NCI-H187 (cell line): ENCODE data around the gene ECM1.
A peak's percentile ranks its signal among the peaks of the same experiment; 100 is the strongest.

Source experiments
- DNase-seq, 2 experiments: peaks; one replicate each; lab custom pipeline; 2025; lab: John Stamatoyannopoulos, UW

Gene ECM1

DNA sequence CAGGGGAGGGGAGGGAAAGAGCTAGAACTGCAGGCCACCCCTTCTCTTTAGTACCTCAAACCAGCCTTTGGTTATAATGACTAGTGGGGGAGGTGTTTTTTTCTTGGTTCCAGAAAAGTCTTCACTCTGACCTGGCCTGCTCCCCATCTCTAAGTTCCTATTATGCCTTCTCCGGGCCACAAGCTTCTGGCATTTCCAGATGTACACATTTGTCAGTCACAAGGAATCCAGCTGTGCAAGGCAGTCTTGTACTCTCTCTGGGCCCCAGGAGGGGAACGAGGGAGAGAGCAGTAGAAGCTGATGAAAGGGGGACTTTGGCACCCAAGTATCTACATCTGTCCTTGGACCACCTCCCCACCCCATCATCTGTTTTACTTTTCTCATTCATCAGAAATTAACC lies 4.9 kb downstream of the ECM1 start:
- no peak for DNase-seq

DNA sequence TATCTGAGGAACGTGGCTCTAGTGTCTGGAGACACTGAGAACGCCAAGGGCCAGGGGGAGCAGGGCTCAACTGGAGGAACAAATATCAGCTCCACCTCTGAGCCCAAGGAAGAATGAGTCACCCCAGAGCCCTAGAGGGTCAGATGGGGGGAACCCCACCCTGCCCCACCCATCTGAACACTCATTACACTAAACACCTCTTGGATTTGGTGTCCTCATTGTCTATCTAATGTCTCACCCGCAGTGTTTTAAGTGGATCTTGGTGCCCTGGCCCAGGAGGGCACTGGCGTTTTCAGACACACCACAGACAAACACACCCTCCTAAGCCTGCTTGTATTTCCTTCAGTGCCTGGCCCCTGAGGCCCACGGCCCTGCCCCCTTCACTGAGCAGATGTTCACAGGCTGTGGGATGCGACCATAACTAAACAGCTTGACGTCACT lies 5.5 kb downstream of the ECM1 start:
- no peak for DNase-seq

DNA sequence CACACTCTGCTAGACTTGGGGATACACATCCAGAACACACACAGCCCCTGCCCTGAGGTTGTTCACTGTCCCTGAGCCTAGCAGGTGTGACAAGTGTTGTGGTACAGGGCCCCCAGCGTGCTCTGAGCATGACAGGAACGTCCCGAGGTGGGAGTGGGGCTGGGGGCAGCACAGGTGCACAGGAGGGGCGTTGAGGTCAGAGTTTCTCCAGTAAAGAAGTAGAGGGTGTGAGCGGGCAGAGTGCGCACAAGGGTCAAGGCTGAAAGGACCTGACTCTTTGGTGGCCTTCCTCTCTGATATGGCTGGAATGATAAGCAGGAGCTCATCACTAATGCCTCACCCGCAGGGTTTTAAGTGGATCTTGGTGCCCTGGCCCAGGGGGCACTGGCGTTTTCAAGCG lies 6.4 kb downstream of the ECM1 start:
- DNase-seq, result no peak

DNA sequence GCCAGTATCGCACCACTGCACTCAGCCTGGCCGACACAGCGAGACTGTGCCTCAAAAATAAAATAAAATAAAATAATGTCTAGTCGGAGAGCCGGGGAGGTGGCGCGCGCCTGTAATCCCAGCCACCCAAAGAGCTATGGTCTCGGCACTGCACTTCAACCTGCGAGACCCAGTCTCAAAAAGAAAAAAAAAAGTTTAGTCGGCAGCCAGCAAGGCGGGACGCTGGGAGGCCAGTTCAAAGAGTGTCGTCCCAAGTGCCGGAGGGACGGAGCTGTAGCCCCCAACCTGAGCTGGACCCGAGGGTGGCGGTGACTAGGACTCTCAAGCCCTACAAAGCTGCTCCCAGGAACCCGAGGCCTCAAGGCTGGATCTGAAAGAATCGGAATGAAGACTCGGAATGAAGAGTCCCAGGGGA lies 7.0 kb downstream of the ECM1 start:
- no peak for DNase-seq

DNA sequence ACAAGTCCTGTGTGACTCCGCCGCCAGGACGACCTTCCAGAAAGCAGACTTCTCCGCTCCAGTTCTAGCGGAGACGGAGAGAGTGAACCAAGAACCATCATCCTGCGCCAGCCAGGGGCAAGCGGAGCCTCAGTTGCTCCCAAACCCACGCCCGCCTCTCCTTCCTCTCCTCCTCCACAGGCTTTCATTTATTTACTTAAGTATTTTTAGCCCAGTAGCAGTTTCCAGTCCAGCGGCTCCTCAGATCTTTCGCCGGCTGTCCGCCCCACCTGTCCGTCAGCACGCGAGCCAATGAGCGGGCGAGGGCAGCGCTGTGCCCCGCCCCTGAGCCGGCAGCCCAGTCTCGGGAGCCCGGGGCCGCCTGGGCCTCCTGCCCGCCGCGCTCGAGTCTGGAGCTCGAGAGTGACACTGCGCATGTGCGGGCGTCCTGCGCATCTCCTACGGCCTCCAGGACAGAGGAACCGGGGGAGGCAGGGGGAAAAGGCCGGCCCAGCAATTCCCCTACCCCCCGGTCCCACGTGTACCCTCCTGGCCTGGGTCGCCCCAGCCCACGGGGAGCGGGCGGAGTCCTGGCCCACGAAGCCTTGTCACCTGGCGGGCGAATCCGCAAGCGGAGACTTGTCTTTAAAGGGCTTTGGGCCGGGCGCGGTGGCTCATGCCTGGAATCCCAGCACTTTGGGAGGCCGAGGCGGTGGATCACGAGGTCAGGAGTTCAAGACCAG lies 7.6 kb downstream of the ECM1 start, which contains the start of gene FALEC:
TSS of gene FALEC (plus strand) at position 425 of the 722 bp plus-strand sequence.
- DNase-seq, result peak; percentile 98 to 100

DNA sequence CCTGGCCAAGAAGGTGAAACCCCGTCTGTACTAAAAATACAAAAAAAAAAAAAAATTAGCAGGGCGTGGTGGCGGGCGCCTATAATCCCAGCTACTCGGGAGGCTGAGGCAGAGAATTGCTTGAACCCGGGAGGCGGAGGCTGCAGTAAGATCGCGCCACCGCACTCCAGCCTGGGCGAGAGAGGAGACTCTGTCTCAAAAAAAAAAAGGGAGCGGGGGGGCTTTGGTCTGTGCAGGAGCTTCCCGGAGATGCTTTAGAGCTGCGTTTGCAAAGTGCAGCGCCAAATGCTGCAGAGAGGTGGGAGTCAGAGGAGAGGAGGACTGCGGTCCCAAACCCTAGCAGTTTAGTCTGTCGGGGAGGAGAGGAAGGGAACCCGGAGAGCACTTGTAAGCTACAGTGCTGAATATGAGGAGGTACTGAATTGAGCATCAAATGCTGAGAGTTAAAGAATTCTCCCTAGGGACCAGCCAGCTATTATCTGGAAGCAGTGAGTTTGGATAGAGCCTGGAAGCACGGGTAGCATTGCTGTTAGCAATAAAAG lies 8.2 kb downstream of the ECM1 start:
- DNase-seq, result peak; percentile 43 to 73

DNA sequence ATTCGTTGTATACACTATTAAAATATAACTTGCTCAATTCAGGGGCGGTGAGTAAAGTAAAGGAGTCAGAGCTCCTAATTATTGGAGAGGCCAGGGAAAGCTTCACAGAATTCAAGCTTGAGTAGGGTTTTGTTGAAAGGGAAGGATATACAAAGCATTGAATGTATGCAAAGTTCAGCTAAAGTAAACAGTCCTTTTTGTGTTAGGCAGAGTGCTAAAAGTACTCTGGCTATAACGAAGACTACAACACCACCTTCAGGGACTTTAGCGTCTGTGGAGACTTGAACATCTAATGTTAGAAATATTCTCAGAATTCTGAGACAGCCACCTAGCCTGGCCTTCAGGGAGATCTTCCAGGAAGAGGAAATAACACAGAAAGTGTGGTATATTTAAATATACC lies 8.7 kb downstream of the ECM1 start:
- DNase-seq, result peak in 1 of 2 experiments; percentile 73

DNA sequence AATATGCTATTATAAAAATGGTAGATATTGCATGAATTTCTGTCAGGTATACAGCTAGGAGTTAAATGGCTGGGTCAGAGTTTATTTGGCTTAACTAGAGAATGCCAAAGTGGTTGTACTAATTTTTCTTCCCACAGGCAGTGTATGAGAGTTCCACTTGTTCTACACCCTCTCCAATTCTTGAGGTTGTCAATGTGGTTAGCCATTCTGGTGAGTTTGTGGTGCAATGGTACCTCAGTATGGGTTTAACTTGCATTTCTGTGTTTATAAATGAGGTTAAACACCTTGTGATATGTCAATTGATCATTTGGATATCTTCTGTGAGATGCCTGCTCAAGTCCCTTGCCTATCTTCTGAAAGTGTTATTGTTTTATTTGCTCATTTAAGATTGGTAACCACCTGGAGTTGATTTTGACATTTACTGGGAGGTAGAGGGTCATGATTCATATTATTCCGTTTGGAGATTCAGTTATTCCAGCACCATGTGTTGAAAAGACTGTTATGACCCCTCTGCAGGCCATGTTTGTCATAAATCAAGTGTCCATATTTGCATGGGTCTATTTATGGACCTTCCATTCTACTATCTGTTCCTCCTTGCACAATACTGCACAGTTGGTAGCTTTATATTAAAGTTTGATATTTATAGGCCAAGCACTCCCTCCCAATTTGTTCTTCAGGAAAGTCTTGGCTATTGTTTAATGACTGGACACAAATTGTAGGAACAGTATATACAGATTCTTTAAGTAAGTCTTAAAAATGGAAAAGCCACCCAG lies 13.5 kb downstream of the ECM1 start:
- DNase-seq, result no peak

DNA sequence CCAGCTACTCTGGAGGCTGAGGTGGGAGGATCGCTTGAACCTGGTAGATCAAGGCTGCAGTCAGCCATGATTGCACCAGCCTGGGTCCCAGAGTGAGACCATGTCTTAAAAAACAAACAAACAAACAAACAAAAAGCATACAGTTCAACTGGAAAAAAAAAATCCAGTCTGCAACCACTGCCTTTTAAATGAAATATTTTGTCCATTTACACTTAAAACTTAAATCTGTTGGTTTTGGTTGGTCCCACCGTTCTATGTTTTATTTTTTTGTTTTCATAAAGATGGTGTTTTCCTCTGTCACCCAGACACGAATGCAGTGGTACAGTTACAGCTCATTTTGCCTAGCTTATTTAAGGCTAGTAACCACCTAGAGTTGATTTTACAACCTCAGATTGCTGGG lies 17.4 kb downstream of the ECM1 start:
- no peak for DNase-seq

DNA sequence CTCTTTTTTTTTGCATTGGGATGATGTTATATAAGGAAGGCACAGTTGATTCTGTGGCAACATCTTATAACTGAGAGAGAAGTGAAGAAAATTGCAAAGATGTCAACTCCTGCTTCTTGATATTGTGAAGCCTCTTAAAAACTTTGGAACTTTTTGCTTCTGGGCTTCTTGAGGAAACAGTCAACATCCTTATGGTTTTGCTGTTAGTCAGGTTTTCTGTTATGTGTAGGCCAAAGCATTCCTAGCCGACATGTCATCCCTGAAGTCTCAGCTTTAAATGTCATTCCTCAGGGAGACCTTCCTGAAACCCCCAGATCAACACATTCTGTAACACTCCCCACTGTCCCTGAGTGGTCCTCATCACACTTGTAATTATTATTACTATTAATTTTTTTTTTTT lies 20.3 kb downstream of the ECM1 start:
- DNase-seq, result no peak

DNA sequence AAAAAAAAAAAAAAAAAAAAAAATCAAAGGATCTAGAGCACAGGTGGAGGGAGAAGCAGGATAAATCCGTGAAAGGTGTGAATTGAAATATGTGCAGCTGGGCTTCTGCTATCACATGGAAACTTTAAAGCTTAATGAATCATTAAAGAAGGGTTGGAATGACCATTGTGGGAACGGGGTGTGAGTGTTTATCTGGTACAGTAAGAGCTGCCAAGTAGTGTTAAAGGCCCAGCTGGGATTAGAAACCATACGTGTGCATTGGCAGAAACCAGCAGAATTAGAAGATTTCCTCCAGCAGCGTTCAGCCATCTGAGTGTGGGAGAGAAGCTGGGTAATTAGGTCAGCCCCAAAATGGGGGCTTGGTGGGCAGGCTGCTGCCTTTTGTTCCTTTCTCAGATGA lies 21.1 kb downstream of the ECM1 start:
- no peak for DNase-seq

DNA sequence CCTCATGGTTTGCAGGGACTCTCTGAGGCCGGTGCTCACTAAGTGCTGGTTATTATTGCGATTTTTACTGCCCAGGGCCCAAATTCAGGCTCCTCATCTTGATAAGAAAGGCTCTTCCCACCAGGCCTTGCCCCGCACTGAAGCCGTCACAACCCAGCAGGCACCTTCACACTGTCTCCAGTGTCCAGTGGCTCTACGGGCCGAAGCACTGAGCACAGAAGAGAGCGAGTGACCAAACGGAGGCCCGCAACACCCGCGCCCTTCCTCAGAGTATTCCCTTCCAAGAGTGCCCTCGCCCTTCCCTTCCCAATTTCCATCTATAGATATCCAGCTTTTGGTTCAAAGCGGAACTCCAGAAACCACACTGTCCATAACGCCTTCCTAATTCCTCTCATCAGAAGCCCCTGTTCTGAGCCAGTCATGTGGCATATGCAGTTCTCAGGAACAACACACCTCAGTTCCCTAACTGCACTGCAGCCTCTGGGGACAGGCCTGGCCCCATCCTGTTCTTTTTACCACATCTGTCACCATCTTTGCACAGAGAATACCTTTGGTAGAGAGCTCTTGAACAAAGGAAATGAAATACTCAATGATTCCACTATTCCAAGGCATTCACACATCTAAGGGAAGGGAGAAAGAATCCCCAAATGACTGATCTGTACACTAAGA lies 22.7 kb downstream of the ECM1 start:
- DNase-seq, result no peak

DNA sequence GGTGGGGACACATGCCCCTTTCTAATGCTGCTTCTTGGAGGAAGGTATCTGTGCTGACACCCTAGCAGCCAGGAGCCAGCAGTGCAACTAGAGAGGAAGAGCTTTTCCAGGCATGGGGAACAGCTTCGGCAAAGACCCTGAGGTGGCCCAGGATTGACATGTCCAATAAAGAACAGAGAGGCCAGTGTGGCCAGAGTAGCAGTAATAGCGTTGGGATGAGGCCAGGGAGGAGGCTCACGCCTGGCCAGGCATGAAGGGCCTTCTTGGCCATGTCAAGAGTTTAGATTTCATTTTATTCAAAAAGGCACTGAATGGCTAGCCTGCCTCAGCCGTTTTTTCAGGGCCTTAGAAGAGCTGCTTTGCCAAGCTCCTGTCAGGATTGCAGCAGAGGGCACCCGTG lies 25.0 kb downstream of the ECM1 start:
- no peak for DNase-seq

DNA sequence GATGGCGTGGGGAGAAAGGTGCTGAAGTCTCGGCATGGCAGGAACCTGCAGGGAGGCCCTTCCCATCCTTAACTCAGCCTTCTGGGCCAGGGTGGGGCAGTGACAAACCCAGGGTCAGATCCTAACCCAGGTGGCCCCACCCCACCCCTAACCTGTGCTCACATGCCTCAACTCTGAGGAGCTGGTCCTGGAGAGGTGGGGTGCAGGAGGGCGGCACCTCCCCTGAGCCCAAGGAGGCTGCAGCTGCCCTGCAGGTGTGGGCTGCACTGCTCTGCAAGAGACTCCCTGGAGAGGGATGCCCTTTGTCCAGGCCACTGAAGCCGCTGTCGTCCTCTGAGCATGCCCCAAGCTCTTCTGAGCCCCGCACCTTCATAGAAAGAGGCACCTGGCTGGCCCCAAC lies 26.1 kb downstream of the ECM1 start:
- no peak for DNase-seq

DNA sequence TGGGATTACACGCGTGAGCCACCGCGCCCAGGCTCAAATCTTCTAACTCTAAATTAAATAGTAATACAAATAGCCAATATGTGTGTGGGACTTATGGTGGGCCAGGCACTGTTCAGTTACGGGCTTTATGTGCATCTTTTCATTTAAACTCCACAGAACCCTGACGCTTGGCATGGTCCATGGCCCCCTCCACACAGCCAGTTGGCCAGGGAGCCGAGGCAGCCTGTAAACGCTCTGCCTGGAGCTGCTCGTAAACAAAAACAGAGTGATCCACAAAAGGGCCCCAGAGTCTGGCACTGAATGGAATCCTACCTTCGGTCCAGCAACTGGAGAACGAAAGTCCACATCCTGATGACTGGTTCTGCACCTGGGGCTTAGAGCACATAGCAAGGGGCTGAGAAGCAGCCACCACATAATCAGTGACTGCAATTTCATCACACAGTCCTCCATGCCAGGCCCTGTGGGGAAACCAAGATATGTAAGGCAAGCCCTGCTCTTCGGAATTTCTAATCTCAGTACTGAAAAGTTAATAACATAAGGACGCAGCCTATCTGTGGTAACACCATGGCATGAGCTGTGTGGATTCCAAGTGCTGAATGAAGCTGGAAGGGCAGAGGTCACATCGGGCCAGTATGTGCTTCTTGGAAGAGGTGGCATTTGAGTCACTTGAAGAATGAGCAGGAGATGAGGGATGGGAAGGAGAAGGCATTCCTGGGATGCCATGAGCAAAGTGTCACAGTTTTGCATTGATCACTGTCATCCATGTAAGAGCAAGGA lies 27.8 kb downstream of the ECM1 start:
- DNase-seq, result no peak

DNA sequence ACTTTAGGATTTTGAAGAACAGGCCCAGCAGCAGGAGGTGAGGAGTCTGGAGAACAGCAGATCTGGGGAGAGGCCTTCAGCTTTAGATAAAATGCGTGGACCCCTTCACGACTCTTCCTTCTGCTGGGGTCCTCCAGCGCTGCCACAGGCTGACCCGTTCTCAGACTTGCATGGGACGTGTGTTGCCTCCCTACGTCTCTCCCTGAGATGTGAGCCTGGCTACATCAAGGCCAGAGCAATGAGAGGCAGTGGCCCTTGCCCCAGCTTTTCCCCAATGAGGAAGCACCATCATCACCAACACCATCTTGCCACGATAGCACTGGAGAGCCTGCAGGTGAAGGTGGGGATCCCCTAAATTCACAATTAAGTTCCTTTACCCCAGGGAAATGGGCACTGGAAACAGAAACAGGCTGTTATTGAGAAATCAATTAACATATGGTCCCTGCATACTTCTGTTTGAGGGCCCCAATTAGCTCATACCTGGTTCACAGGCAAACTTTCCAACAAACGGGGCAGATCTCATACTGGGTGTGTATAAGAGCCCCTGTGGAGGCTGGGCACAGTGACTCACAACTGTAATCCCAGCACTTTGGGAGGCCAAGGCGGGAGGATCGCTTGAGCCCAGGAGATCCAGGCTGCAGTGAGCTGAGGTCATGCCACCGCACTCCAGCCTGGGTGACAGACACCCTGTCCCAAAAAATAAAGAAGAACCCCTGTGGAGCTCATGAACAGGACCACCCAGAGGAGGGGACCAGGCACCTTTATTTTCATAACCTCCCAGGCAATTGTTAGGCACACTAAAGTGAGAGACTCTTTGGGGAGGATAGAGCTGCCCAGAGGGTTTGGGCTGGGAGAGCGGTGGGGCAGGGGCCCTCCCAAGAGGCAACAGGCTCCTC lies 29.2 kb downstream of the ECM1 start:
- DNase-seq, result no peak

DNA sequence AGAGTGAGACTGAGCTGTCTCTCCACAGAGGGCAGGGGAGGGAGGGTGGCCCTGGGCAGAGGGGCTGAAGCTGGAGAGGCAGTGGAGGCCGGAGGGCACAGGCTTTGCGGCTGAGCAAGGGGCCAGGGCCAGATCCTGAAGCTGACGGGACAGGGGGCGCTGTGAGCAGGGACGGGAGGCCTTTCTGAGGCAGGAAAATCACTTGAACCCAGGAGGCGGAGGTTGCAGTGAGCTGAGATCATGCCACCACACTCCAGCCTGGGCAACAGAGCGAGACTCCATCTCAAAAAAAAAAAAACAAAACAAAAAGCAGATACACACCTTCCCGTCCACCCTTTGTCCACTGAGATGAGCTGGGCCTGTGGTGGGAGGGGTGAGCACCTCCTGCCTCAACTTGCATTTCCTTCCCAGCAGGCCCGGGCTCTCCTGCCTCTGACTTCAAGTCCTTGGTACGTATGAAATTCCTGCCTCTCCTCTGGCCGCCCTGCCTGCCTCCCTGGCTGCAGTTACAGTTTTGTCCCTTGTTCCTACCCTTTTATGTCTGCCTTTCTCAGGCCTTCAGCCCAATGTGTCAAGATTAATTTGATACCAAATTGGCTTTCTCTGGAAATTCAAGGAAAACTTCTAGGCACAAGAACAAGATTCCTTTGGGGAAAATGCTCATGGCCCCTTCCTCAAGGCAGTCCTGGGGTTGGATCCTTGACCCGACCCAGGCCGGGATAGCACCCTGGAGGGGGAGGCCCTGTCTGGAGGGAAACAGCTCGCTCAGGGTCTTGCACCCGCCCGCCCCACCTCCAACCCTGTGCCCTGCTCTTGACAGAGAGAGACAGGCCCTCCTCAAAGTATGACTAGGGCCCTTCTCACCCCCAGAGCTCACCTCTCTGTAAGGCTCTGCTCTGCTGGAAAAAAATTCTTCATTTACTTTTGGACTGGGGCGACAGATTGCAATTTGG lies 30.1 kb downstream of the ECM1 start:
- no peak for DNase-seq

DNA sequence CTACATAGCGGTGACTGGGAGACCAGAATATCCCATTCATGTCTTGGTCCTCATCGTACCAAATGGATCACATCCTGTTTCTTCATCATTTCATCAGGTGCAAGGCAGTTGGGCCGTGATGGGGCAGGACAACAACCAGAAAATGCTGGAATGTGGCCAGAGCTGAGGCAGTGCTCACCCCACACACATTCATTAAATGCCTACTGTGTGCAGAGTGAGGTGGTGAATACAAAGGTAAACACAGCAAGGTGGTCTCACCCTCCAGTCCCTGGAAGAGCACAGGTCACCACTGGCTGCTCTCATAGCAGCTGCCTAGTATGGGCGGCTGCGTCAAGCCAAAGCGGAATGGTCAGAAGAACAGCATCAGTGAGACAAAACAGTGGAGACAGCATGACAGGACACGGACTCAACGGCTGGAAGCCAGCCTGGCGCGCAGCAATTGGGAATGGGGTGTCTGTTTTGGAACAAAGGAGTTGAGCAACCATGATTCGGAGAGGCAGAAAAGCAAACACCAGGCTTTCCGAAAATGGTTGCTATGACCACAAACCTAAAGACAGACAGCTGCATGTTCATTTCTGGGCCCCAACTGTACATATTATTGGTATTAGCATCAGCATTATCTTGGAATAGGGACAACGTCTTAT lies 35.7 kb downstream of the ECM1 start:
- no peak for DNase-seq

DNA sequence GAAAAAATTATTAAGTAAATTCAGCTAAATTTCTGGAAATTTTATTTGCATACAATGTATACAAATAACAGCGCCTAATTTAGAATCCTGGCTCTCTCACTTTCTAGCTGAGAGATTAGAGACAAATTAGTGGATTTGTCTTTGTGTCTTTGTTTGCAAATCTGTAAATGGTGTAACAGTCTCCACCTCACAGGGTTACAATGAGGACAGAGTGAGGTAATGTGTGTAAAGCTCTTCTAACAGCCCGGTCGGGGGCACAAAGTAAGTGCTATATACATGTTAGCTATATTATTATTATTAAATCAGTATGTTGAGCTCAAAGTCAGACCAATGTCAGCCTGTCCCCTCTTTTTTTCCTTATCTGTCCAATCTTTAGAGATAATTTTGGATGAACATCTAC lies 36.3 kb downstream of the ECM1 start:
- DNase-seq, result no peak
